Thoracic aorta (tissue), 2 donors: ENCODE results near the gene NAV2. TPM values are rescaled to one million over a fixed set of nuclear protein-coding genes. Genes with fewer than 3 reads are reported as not detected.

ENCODE experiments used
- ATAC-seq: fragments of 150-250 bp; one replicate; pipeline ENCODE4 v1.8.0; 2017; ENCODE audit warnings: low read depth; ENCODE audit not compliant: insufficient number of reproducible peaks, low FRiP score
- DNase-seq: peaks from one replicate; pipeline ENCODE4 v3.0.0-alpha.2; 2020; ENCODE audit warnings: low spot score
- H3K27ac ChIP-seq, 2 donors: fragments of 200-600 bp; sonication (generic); 1 replicate in 1 of 2; 2 replicates in 1 of 2; pipeline ENCODE4 v1.5.1; 2016; ENCODE audit warnings: mild to moderate bottlenecking in 2 of 2, moderate library complexity in 2 of 2
- H3K27me3 ChIP-seq: fragments of 200-600 bp; sonication (generic); replicated peaks from 2 replicates; pipeline ENCODE4 v1.6.0; 2016; ENCODE audit warnings: mild to moderate bottlenecking; ENCODE audit not compliant: insufficient read depth
- H3K36me3 ChIP-seq: fragments of 200-600 bp; sonication (generic); one replicate; pipeline ENCODE4 v1.5.1; 2016
- H3K4me1 ChIP-seq, 2 donors: fragments of 200-600 bp; sonication (generic); 1 replicate in 1 of 2; 2 replicates in 1 of 2; pipeline versions ENCODE4 v1.5.1 to v1.6.0; 2016; ENCODE audit warnings: low read depth in 2 of 2, mild to moderate bottlenecking in 1 of 2; ENCODE audit not compliant: control insufficient read depth in 1 of 2
- H3K4me3 ChIP-seq: fragments of 200-600 bp; sonication (generic); 2 replicates; pipeline ENCODE4 v1.5.1; 2016; ENCODE audit warnings: mild to moderate bottlenecking
- H3K9me3 ChIP-seq: fragments of 200-600 bp; sonication (generic); 2 replicates; pipeline ENCODE4 v1.5.1; 2016
- total RNA-seq, 2 donors: library from RNA; depleted of rRNA; stranded (reverse); fragments of >200 nt; gene quantifications; one replicate each; pipeline versions ENCODE4 v1.1.0 to v1.2.3, GENCODE V29; 2016
- TF ChIP-seq, protein P1 (sequence below): fragments of 200-600 bp; sonication (generic); IDR thresholded peaks from one replicate; pipeline ENCODE4 v1.5.1; 2019; ENCODE audit warnings: antibody characterized with exemption

The NAV2 gene
- total RNA-seq, 2 donors from 2014 or later, result 125 to 230 TPM

GRCh38 chr11:19676475-19677380 lies 35.9 kb upstream of the NAV2 start:
- H3K4me1 ChIP-seq, result peaks cover 43 to 95% of the 10 kb centered on the region in 2 donors
- H3K27me3 ChIP-seq, result no peaks in the 10 kb centered on the region
- H3K9me3 ChIP-seq, result no peaks in the 10 kb centered on the region
- DNase-seq (no peak), ATAC-seq (no peak)
- no peaks in the 10 kb centered on the region for H3K36me3 ChIP-seq
- H3K4me3 ChIP-seq, result no peak overlapping the region
- peak overlapping the region; percentile 94 to 95 for H3K27ac ChIP-seq
- TF ChIP-seq, protein P1, sequence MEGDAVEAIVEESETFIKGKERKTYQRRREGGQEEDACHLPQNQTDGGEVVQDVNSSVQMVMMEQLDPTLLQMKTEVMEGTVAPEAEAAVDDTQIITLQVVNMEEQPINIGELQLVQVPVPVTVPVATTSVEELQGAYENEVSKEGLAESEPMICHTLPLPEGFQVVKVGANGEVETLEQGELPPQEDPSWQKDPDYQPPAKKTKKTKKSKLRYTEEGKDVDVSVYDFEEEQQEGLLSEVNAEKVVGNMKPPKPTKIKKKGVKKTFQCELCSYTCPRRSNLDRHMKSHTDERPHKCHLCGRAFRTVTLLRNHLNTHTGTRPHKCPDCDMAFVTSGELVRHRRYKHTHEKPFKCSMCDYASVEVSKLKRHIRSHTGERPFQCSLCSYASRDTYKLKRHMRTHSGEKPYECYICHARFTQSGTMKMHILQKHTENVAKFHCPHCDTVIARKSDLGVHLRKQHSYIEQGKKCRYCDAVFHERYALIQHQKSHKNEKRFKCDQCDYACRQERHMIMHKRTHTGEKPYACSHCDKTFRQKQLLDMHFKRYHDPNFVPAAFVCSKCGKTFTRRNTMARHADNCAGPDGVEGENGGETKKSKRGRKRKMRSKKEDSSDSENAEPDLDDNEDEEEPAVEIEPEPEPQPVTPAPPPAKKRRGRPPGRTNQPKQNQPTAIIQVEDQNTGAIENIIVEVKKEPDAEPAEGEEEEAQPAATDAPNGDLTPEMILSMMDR, result no peak

- peak overlapping the region; percentile 94 to 95 for H3K27ac ChIP-seq
- H3K27me3 ChIP-seq, result no peaks in the 10 kb centered on the region
- no peak overlapping the region for H3K4me3 ChIP-seq
- DNase-seq (no peak), ATAC-seq (no peak)
- peaks cover 42 to 95% of the 10 kb centered on the region in 2 donors for H3K4me1 ChIP-seq
- TF ChIP-seq, protein P1, result no peak
- no peaks in the 10 kb centered on the region for H3K9me3 ChIP-seq
- no peaks in the 10 kb centered on the region for H3K36me3 ChIP-seq
Observed at GRCh38 chr11:19677381-19678080, 35.1 kb upstream of the NAV2 start.

- Histone ChIP-seq H3K27me3 (no peaks in the 10 kb centered on the region), H3K4me3 (peak overlapping the region; percentile 37), H3K9me3 (no peaks in the 10 kb centered on the region), H3K4me1 (peaks cover 38 to 95% of the 10 kb centered on the region in 2 donors), H3K36me3 (no peaks in the 10 kb centered on the region), H3K27ac (peak overlapping the region; percentile 92 to 96)
- TF ChIP-seq, protein P1, result peak; percentile 39
- ATAC-seq (peak; percentile 93), DNase-seq (peak; percentile 81)
Observed at GRCh38 chr11:19679952-19680828, 32.4 kb upstream of the NAV2 start.

GRCh38 chr11:19680829-19681368 lies 31.7 kb upstream of the NAV2 start:
- Histone ChIP-seq H3K27ac (peak overlapping the region; percentile 81 to 92), H3K4me1 (peaks cover 38 to 89% of the 10 kb centered on the region in 2 donors), H3K4me3 (peak overlapping the region; percentile 37), H3K27me3 (no peaks in the 10 kb centered on the region), H3K36me3 (no peaks in the 10 kb centered on the region), H3K9me3 (no peaks in the 10 kb centered on the region)
- DNase-seq, result no peak
- TF ChIP-seq, protein P1, result no peak
- no peak for ATAC-seq
